HepG2 (cell line): Measurements from ENCODE around the gene ABHD4. TPM values are rescaled to one million over a fixed set of nuclear protein-coding genes. Genes with fewer than 3 reads are reported as not detected.

Experiments
- FOXO1 ChIP-seq: sonication (generic); formaldehyde crosslinking; IDR thresholded peaks from 2 replicates; pipeline ENCODE4 v1.4.0; 2020; ENCODE audit warnings: missing genetic modification reagents
- IKZF4 ChIP-seq: sonication (generic); formaldehyde crosslinking; IDR thresholded peaks from 2 replicates; pipeline ENCODE4 v1.5.1; 2020; ENCODE audit warnings: borderline replicate concordance, mild to moderate bottlenecking, low read depth, missing genetic modification reagents; ENCODE audit errors: not compliant biosample characterization
- KAT7 ChIP-seq: IDR thresholded peaks from 2 replicates; pipeline ENCODE4 v1.6.1; 2018; ENCODE audit warnings: borderline replicate concordance, missing compliant biosample characterization
- NFIB ChIP-seq: sonication (generic); formaldehyde crosslinking; IDR thresholded peaks from 2 replicates; pipeline ENCODE4 v1.9.0; 2021; ENCODE audit warnings: missing genetic modification reagents, mild to moderate bottlenecking, borderline replicate concordance
- NFIC ChIP-seq: IDR thresholded peaks from 2 replicates; pipeline ENCODE4 v1.6.1; 2012; ENCODE audit warnings: mild to moderate bottlenecking, low read length, inconsistent platforms
- NR2C2 ChIP-seq: sonication (generic); formaldehyde crosslinking; IDR thresholded peaks from 2 replicates; pipeline ENCODE4 v1.4.0; 2020; ENCODE audit warnings: missing genetic modification reagents, mild to moderate bottlenecking, moderate library complexity, borderline replicate concordance
- PHF21A ChIP-seq: sonication (generic); formaldehyde crosslinking; IDR thresholded peaks from 2 replicates; pipeline ENCODE4 v1.5.0; 2020; ENCODE audit warnings: mild to moderate bottlenecking, missing genetic modification reagents
- POLR2AphosphoS2 ChIP-seq: IDR thresholded peaks from 2 replicates; pipeline ENCODE4 v1.6.1; 2011; ENCODE audit warnings: low read depth, low read length, improper control_type of control experiment
- RELA ChIP-seq: sonication (generic); formaldehyde crosslinking; IDR thresholded peaks from 2 replicates; pipeline ENCODE4 v1.4.0; 2020; ENCODE audit warnings: missing genetic modification reagents
- RFXANK ChIP-seq: IDR thresholded peaks from 2 replicates; pipeline ENCODE4 v1.6.1; 2016
- RORA ChIP-seq: sonication (generic); formaldehyde crosslinking; IDR thresholded peaks from 2 replicates; pipeline ENCODE4 v1.5.0; 2020; ENCODE audit warnings: mild to moderate bottlenecking, missing genetic modification reagents, moderate library complexity
- SOX6 ChIP-seq, 2 experiments: fragments of 450-650 bp in 1 of 2; sonication (generic) in 1 of 2; formaldehyde crosslinking in 1 of 2; IDR thresholded peaks; 2 replicates each; pipeline versions ENCODE4 v1.4.0 to v1.6.1; 2017 to 2020; ENCODE audit warnings: antibody characterized with exemption in 1 of 2, mild to moderate bottlenecking in 1 of 2, missing genetic modification reagents in 1 of 2
- ZNF20 ChIP-seq: sonication (generic); formaldehyde crosslinking; IDR thresholded peaks from 2 replicates; pipeline ENCODE4 v1.4.0; 2020; ENCODE audit warnings: mild to moderate bottlenecking, moderate library complexity, missing genetic modification reagents
- ZNF207 ChIP-seq: fragments of 450-650 bp; IDR thresholded peaks from 2 replicates; pipeline ENCODE4 v1.6.1; 2016; ENCODE audit warnings: antibody characterized with exemption, borderline replicate concordance
- ZNF253 ChIP-seq: sonication (generic); formaldehyde crosslinking; IDR thresholded peaks from 2 replicates; pipeline ENCODE4 v1.8.0; 2022; ENCODE audit warnings: mild to moderate bottlenecking, missing genetic modification reagents, borderline replicate concordance
- ZNF296 ChIP-seq: sonication (generic); formaldehyde crosslinking; conservative IDR thresholded peaks from 2 replicates; pipeline ENCODE4 v1.5.0; 2020; ENCODE audit warnings: mild to moderate bottlenecking, missing genetic modification reagents
- ZNF569 ChIP-seq: sonication (generic); formaldehyde crosslinking; IDR thresholded peaks from 2 replicates; pipeline ENCODE4 v1.5.0; 2020; ENCODE audit warnings: mild to moderate bottlenecking, missing genetic modification reagents, moderate library complexity, borderline replicate concordance
- ZNF737 ChIP-seq: sonication (generic); formaldehyde crosslinking; IDR thresholded peaks from 2 replicates; pipeline ENCODE4 v1.5.0; 2020; ENCODE audit warnings: missing genetic modification reagents, mild to moderate bottlenecking, borderline replicate concordance
- polyA plus RNA-seq, 8 experiments: library from polyadenylated mRNA; depleted of rRNA in 3 of 8; stranded (reverse) in 7 of 8; unstranded in 1 of 8; fragments of >200 nt; fragmentation: Illumina TruSeq in 4 of 8; extraction: Trizol in 4 of 8; gene quantifications; 2 replicates each; pipeline versions ENCODE4 v1.2.1 to v1.2.3, GENCODE V29; 2011 to 2016; ENCODE audit warnings: low read depth in 4 of 8, missing spikeins in 1 of 8, mixed read lengths in 1 of 8; ENCODE audit not compliant: insufficient read depth in 1 of 8
- total RNA-seq, 5 experiments: library from RNA; depleted of rRNA; stranded (reverse); fragments of >200 nt; fragmentation: Illumina TruSeq; extraction: Trizol; gene quantifications; 2 replicates each; pipeline ENCODE4 v1.2.3, GENCODE V29; 2016; ENCODE audit warnings: low read depth in 1 of 5
- TF ChIP-seq, protein P1 (sequence below): sonication (generic); formaldehyde crosslinking; IDR thresholded peaks from 2 replicates; pipeline ENCODE4 v1.4.0; 2020; ENCODE audit warnings: mild to moderate bottlenecking, low read depth, missing genetic modification reagents
- TF ChIP-seq, protein P2 (sequence below): sonication (generic); formaldehyde crosslinking; IDR thresholded peaks from 2 replicates; pipeline ENCODE4 v1.4.0; 2020; ENCODE audit warnings: missing genetic modification reagents, mild to moderate bottlenecking, borderline replicate concordance
- TF ChIP-seq, protein P3 (sequence below): sonication (generic); formaldehyde crosslinking; IDR thresholded peaks from 2 replicates; pipeline ENCODE4 v1.5.0; 2020; ENCODE audit warnings: mild to moderate bottlenecking, missing genetic modification reagents, borderline replicate concordance
- TF ChIP-seq, protein P4 (sequence below), 2 experiments: fragments of 450-650 bp in 1 of 2; sonication (generic) in 1 of 2; formaldehyde crosslinking; IDR thresholded peaks; 2 replicates each; pipeline versions ENCODE4 v1.5.0 to v1.8.0; 2020 to 2022; ENCODE audit warnings: mild to moderate bottlenecking in 1 of 2, missing genetic modification reagents in 1 of 2

ABHD4 gene
- total and polyA plus RNA-seq, 2 of the 13 experiments (the other 11 are each of a cell fraction or from before 2014, with no cell fraction given) = 16.1 to 47.5 TPM

DNA sequence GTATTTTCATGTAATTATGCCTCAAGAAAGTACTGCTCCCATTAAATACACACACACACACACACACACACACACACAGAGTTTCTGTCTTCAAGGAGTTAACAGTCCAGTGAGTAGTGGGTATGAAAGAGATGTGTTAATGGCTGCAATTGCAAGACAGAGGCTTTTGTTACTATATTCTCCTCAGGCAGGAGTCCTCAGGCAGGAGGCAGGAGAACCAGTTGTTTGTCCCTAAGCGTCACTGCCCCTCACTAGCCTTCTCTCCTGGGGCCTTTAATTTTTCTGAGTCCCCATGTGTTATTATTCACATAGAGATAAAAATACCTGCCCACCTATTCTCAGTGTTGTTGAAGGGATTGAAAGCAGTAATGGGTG lies 40.3 kb upstream of the ABHD4 start (continued):
- TF ChIP-seq, protein P1, sequence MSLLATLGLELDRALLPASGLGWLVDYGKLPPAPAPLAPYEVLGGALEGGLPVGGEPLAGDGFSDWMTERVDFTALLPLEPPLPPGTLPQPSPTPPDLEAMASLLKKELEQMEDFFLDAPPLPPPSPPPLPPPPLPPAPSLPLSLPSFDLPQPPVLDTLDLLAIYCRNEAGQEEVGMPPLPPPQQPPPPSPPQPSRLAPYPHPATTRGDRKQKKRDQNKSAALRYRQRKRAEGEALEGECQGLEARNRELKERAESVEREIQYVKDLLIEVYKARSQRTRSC (CRISPR knock-in tag) = no peak
- TF ChIP-seq KAT7 (CRISPR knock-in tag) (no peak), RELA (CRISPR knock-in tag) (no peak), ZNF569 (CRISPR knock-in tag) (no peak), PHF21A (CRISPR knock-in tag) (no peak), ZNF737 (CRISPR knock-in tag) (0 out of 2 replicates have a peak, but pooled peaks have one; percentile 10), ZNF20 (CRISPR knock-in tag) (no peak), ZNF253 (CRISPR knock-in tag) (no peak), RFXANK (CRISPR knock-in tag) (no peak), NFIB (CRISPR knock-in tag) (no peak), RORA (no peak), ZNF207 (no peak), FOXO1 (no peak), NR2C2 (CRISPR knock-in tag) (no peak), SOX6 (IDR thresholded peaks at IDR 0.05) (no peak), SOX6 (CRISPR knock-in tag; IDR thresholded peaks at IDR 0.05) (no peak), ZNF296 (CRISPR knock-in tag) (no peak), IKZF4 (peak; percentile 16), POLR2AphosphoS2 (no peak), NFIC (no peak)
- TF ChIP-seq, protein P2, sequence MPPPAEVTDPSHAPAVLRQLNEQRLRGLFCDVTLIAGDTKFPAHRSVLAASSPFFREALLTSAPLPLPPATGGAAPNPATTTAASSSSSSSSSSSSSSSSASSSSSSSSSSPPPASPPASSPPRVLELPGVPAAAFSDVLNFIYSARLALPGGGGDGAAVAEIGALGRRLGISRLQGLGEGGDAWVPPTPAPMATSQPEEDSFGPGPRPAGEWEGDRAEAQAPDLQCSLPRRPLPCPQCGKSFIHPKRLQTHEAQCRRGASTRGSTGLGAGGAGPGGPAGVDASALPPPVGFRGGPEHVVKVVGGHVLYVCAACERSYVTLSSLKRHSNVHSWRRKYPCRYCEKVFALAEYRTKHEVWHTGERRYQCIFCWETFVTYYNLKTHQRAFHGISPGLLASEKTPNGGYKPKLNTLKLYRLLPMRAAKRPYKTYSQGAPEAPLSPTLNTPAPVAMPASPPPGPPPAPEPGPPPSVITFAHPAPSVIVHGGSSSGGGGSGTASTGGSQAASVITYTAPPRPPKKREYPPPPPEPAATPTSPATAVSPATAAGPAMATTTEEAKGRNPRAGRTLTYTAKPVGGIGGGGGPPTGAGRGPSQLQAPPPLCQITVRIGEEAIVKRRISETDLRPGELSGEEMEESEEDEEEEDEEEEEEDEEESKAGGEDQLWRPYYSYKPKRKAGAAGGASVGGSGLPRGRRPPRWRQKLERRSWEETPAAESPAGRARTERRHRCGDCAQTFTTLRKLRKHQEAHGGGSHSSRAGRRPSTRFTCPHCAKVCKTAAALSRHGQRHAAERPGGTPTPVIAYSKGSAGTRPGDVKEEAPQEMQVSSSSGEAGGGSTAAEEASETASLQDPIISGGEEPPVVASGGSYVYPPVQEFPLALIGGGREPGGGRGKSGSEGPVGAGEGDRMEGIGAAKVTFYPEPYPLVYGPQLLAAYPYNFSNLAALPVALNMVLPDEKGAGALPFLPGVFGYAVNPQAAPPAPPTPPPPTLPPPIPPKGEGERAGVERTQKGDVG = no peak
- TF ChIP-seq, protein P3, sequence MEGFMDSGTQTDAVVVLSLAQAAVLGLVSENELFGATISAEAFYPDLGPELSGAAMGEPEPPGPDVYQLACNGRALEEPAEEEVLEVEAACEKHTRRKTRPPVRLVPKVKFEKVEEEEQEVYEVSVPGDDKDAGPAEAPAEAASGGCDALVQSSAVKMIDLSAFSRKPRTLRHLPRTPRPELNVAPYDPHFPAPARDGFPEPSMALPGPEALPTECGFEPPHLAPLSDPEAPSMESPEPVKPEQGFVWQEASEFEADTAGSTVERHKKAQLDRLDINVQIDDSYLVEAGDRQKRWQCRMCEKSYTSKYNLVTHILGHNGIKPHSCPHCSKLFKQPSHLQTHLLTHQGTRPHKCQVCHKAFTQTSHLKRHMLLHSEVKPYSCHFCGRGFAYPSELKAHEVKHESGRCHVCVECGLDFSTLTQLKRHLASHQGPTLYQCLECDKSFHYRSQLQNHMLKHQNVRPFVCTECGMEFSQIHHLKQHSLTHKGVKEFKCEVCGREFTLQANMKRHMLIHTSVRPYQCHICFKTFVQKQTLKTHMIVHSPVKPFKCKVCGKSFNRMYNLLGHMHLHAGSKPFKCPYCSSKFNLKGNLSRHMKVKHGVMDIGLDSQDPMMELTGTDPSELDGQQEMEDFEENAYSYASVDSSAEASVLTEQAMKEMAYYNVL (CRISPR knock-in tag) = no peak
- TF ChIP-seq, protein P4, sequence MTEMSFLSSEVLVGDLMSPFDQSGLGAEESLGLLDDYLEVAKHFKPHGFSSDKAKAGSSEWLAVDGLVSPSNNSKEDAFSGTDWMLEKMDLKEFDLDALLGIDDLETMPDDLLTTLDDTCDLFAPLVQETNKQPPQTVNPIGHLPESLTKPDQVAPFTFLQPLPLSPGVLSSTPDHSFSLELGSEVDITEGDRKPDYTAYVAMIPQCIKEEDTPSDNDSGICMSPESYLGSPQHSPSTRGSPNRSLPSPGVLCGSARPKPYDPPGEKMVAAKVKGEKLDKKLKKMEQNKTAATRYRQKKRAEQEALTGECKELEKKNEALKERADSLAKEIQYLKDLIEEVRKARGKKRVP (CRISPR knock-in tag; IDR thresholded peaks at IDR 0.05) = no peak
